IMR-90 (cell line): ENCODE data around the gene BTBD2. TPM values are rescaled to one million over a fixed set of nuclear protein-coding genes. Genes with fewer than 3 reads are reported as not detected.

Source experiments
- microRNA-seq, 2 experiments: library from miRNA; stranded (forward) in 1 of 2; unstranded in 1 of 2; fragments of 10-50 nt in 1 of 2; fragments of <30 nt in 1 of 2; gene quantifications in 1 of 2; microRNA quantifications in 1 of 2; one replicate each; pipeline versions ENCODE3 to v1.1.0; 2013 to 2020; ENCODE audit not compliant: insufficient read depth in 1 of 2, insufficient read length in 1 of 2, unreplicated experiment in 1 of 2
- polyA plus RNA-seq, 3 experiments: library from polyadenylated mRNA; depleted of rRNA; stranded (reverse); fragments of >200 nt; gene quantifications; 2 replicates each; pipeline ENCODE4 v1.2.3, GENCODE V29; 2012; ENCODE audit warnings: low replicate concordance in 1 of 3
- small RNA-seq, 5 experiments: library from RNA; depleted of rRNA; stranded (forward); fragments of <200 nt; gene quantifications; one replicate each; pipeline ENCODE3, GENCODE V24; 2012
- total RNA-seq: library from RNA; depleted of rRNA; stranded (reverse); fragments of >200 nt; gene quantifications from 2 replicates; pipeline ENCODE4 v1.2.3, GENCODE V29; 2012; rRNA removed

Gene BTBD2
- total and polyA plus RNA-seq, 2 of the 4 experiments (the other 2 are of a cell fraction), result 24.4 to 65.7 TPM

Small RNA genes lying within 50 kb of the gene (microRNA-seq; reads per million reads assigned to microRNA genes)
- gene AC007136.1 (ENCODE audit: insufficient read depth, insufficient read length), result not detected

Small RNA genes lying within 50 kb of the gene (small RNA-seq; reads per million reads assigned to genes)
- gene AC007136.1, result 0 reads per million in 5 experiments

Other genes starting within 250 kb of the BTBD2 start
- gene ATP8B3, start 203.4 kb downstream of the BTBD2 start, total RNA-seq, result 1.4 and 1.6 TPM in 2 replicates
- gene ATP8B3, start 203.4 kb downstream of the BTBD2 start, polyA plus RNA-seq (2012; rRNA removed), result 8.1 and 9.0 TPM in 2 replicates
- 1.4 and 2.5 TPM in 2 replicates for gene REXO1, start 167.2 kb downstream of the BTBD2 start, total RNA-seq
- gene REXO1, start 167.2 kb downstream of the BTBD2 start, polyA plus RNA-seq (2012; rRNA removed), result 39.2 and 63.7 TPM in 2 replicates
- gene KLF16, start 152.1 kb downstream of the BTBD2 start, total RNA-seq, result 0.90 and 1.7 TPM in 2 replicates
- 13.1 and 31.4 TPM in 2 replicates for gene KLF16, start 152.1 kb downstream of the BTBD2 start, polyA plus RNA-seq (2012; rRNA removed)
- gene ABHD17A, start 130.2 kb downstream of the BTBD2 start, total RNA-seq, result 31.9 and 37.8 TPM in 2 replicates
- 76.2 and 111 TPM in 2 replicates for gene ABHD17A, start 130.2 kb downstream of the BTBD2 start, polyA plus RNA-seq (2012; rRNA removed)
- gene ADAT3, start 110.3 kb downstream of the BTBD2 start, total RNA-seq, result 0.28 and 0.36 TPM in 2 replicates
- gene ADAT3, start 110.3 kb downstream of the BTBD2 start, polyA plus RNA-seq (2012; rRNA removed), result 2.8 and 3.6 TPM in 2 replicates
- 10.8 and 16.1 TPM in 2 replicates for gene SCAMP4, start 110.3 kb downstream of the BTBD2 start, total RNA-seq
- 24.0 and 28.1 TPM in 2 replicates for gene SCAMP4, start 110.3 kb downstream of the BTBD2 start, polyA plus RNA-seq (2012; rRNA removed)
- gene CSNK1G2, start 74.5 kb downstream of the BTBD2 start, total RNA-seq, result 35.6 and 38.0 TPM in 2 replicates
- gene CSNK1G2, start 74.5 kb downstream of the BTBD2 start, polyA plus RNA-seq (2012; rRNA removed), result 96.3 and 124 TPM in 2 replicates
- 20.8 and 21.9 TPM in 2 replicates for gene MKNK2, start 35.5 kb upstream of the BTBD2 start, total RNA-seq
- 31.8 and 37.5 TPM in 2 replicates for gene MKNK2, start 35.5 kb upstream of the BTBD2 start, polyA plus RNA-seq (2012; rRNA removed)
- gene MOB3A, start 80.6 kb upstream of the BTBD2 start, total RNA-seq, result 8.9 and 9.3 TPM in 2 replicates
- 26.5 and 28.8 TPM in 2 replicates for gene MOB3A, start 80.6 kb upstream of the BTBD2 start, polyA plus RNA-seq (2012; rRNA removed)
- gene IZUMO4, start 81.2 kb upstream of the BTBD2 start, total RNA-seq, result 0.56 and 0.72 TPM in 2 replicates
- gene IZUMO4, start 81.2 kb upstream of the BTBD2 start, polyA plus RNA-seq (2012; rRNA removed), result 2.8 and 3.4 TPM in 2 replicates
- gene AP3D1, start 135.9 kb upstream of the BTBD2 start, total RNA-seq, result 75.3 and 76.1 TPM in 2 replicates
- gene AP3D1, start 135.9 kb upstream of the BTBD2 start, polyA plus RNA-seq (2012; rRNA removed), result 129 and 132 TPM in 2 replicates
- 2.5 TPM in 2 replicates for gene DOT1L, start 148.2 kb upstream of the BTBD2 start, total RNA-seq
- gene DOT1L, start 148.2 kb upstream of the BTBD2 start, polyA plus RNA-seq (2012; rRNA removed), result 12.6 and 22.0 TPM in 2 replicates
- 31.7 and 33.1 TPM in 2 replicates for gene PLEKHJ1, start 220.6 kb upstream of the BTBD2 start, total RNA-seq
- gene PLEKHJ1, start 220.6 kb upstream of the BTBD2 start, polyA plus RNA-seq (2012; rRNA removed), result 62.8 and 69.8 TPM in 2 replicates
- gene SF3A2, start 221.1 kb upstream of the BTBD2 start, total RNA-seq, result 4.8 and 7.5 TPM in 2 replicates
- gene SF3A2, start 221.1 kb upstream of the BTBD2 start, polyA plus RNA-seq (2012; rRNA removed), result 29.8 and 34.5 TPM in 2 replicates
- gene AMH, start 233.6 kb upstream of the BTBD2 start, total RNA-seq, result under 0.01 TPM in 1 of 2 replicates, not detected in the other
- gene AMH, start 233.6 kb upstream of the BTBD2 start, polyA plus RNA-seq (2012; rRNA removed), result 0.86 and 1.5 TPM in 2 replicates
- gene JSRP1, start 240.7 kb upstream of the BTBD2 start, total RNA-seq, result not detected in 2 replicates
- not detected in 2 replicates for gene JSRP1, start 240.7 kb upstream of the BTBD2 start, polyA plus RNA-seq (2012; rRNA removed)